ENCODE results near the gene RAB27B.
A peak's percentile ranks its signal among the peaks of the same experiment; 100 is the strongest.
"Not testable (repeated sequence)": the region's sequence is repeated elsewhere in the genome, so short reads cannot be mapped to it uniquely, and the experiment has no call there.

Gene RAB27B

GRCh38 chr18:54828281-54828881, at the start of gene RAB27B:
RAB27B (plus strand) TSS chr18:54828477; CDS start chr18:54877586, 49,109 bp downstream.
- DNase-seq: peak in 1 of 2 experiments; percentile 3

- DNase-seq: no peak
Observed at GRCh38 chr18:54780285-54780861, 47.9 kb upstream of the RAB27B start.

GRCh38 chr18:54780970-54781369, 47.3 kb upstream of the RAB27B start:
- DNase-seq: no peak

- no peak for DNase-seq
Observed at GRCh38 chr18:54783139-54783538, 45.1 kb upstream of the RAB27B start.

GRCh38 chr18:54786206-54786605, 42.1 kb upstream of the RAB27B start:
- no peak for DNase-seq

- no peak for DNase-seq
Observed at GRCh38 chr18:54787121-54787520, 41.2 kb upstream of the RAB27B start.

GRCh38 chr18:54787616-54788015, 40.7 kb upstream of the RAB27B start:
- no peak for DNase-seq

- no peak for DNase-seq
Observed at GRCh38 chr18:54790109-54790508, 38.2 kb upstream of the RAB27B start.

GRCh38 chr18:54791657-54792056, 36.6 kb upstream of the RAB27B start:
- no peak for DNase-seq

GRCh38 chr18:54792079-54792478, 36.2 kb upstream of the RAB27B start:
- no peak for DNase-seq

GRCh38 chr18:54794823-54795222, 33.5 kb upstream of the RAB27B start:
- no peak for DNase-seq

- DNase-seq: no peak
Observed at GRCh38 chr18:54798186-54798585, 30.1 kb upstream of the RAB27B start.

GRCh38 chr18:54801374-54801773, 26.9 kb upstream of the RAB27B start:
- no peak for DNase-seq

GRCh38 chr18:54802178-54802577, 26.1 kb upstream of the RAB27B start:
- DNase-seq: no peak

- DNase-seq: no peak
Observed at GRCh38 chr18:54802686-54803395, 25.4 kb upstream of the RAB27B start.

GRCh38 chr18:54805571-54806334, 22.5 kb upstream of the RAB27B start:
- no peak for DNase-seq

GRCh38 chr18:54806526-54806925, 21.8 kb upstream of the RAB27B start:
- no peak for DNase-seq

- no peak for DNase-seq
Observed at GRCh38 chr18:54807303-54807702, 21.0 kb upstream of the RAB27B start.

GRCh38 chr18:54810662-54811061, 17.6 kb upstream of the RAB27B start:
- not testable (repeated sequence) for DNase-seq

GRCh38 chr18:54812885-54813284, 15.4 kb upstream of the RAB27B start:
- DNase-seq: no peak

GRCh38 chr18:54813305-54813704, 15.0 kb upstream of the RAB27B start:
- DNase-seq: no peak

GRCh38 chr18:54813977-54814565, 14.2 kb upstream of the RAB27B start:
- DNase-seq: no peak

- no peak for DNase-seq
Observed at GRCh38 chr18:54815086-54815485, 13.2 kb upstream of the RAB27B start.

Data from NCI-H446 (cell line).